Measurements from ENCODE around the gene EYS. TPM values are rescaled to one million over a fixed set of nuclear protein-coding genes. Genes with fewer than 3 reads are reported as not detected.
"Not testable (repeated sequence)": the region's sequence is repeated elsewhere in the genome, so short reads cannot be mapped to it uniquely, and the experiment has no call there.

The EYS gene
- total and polyA plus RNA-seq, 8 donors, result 0.03 to 0.25 (median 0.13) TPM

DNA sequence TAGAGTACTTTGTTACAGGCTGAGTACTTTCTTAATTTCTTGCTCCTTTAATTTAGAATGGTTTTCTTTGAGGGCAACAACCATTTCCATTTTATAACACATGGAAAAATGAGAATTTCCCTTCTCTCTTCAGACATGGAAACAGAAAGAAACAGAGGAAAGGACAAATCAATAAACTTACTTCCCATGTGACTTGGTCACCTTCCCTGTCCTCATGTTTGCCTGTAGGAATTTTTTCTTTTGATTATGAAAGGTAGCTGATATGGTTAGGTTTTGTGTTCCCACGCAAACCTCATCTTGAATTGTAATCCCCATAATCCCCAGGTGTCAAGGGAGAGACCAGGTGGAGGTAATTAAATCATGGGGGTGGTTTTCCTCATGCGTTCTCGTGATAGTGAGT, 1901.7 kb downstream of the EYS start:
- FAIRE-seq, result no peak
- Histone ChIP-seq H3K27ac (peak overlapping the region; percentile 67 to 83 (median 74)), H3K9me3 (no peaks in the 10 kb centered on the region), H3K36me3 (no peaks in the 10 kb centered on the region), H3K4me3 (no peak overlapping the region), H3K4me1 (peaks cover 17 to 34% (median 31%) of the 10 kb centered on the region in 3 donors), H3K27me3 (no peaks in the 10 kb centered on the region)
- DNase-seq, result no peak
- ATAC-seq, result peak; percentile 8 to 65 (median 50)
- WGBS, 2 donors, result 35 to 48% methylated on average over 3 of the region's 3 CpGs
- intact Hi-C loops (cut with DNase I), result no loop called here
- TF ChIP-seq CTCF (IDR thresholded peaks at IDR 0.05), result no peak

GRCh38 chr6:63804381-63804956, 1902.6 kb downstream of the EYS start:
- no peaks in the 10 kb centered on the region for H3K27me3 ChIP-seq
- FAIRE-seq (no peak), ATAC-seq (no peak), DNase-seq (no peak)
- H3K4me1 ChIP-seq, result peaks cover 17 to 34% (median 31%) of the 10 kb centered on the region in 3 donors
- H3K9me3 ChIP-seq, result no peaks in the 10 kb centered on the region
- H3K27ac ChIP-seq, result peak overlapping the region in 2 of 4 donors; percentile 11 to 79
- intact Hi-C loops (cut with DNase I), result no loop called here
- H3K36me3 ChIP-seq, result no peaks in the 10 kb centered on the region
- no peak overlapping the region for H3K4me3 ChIP-seq
- TF ChIP-seq CTCF (IDR thresholded peaks at IDR 0.05), result no peak

DNA sequence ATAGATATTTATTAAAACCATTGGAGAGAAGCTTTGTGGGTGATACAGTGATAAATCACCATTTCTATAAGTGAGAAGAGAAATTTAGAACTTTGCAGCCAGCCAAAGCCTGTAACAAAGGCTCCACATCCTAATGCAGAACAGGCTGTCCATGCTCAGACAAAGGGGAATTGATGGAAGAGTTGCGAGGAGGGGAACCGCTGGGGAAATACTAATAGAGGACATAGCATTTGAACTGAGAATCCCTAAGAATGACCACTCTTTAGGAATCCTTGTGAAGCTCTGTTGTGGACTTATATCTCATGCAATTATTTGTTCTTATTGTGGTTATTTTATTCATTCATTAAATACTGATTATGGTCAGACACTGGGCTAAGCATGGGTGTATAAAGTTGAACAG, 1903.7 kb downstream of the EYS start:
- intact Hi-C loops (cut with DNase I), result no loop called here

DNA sequence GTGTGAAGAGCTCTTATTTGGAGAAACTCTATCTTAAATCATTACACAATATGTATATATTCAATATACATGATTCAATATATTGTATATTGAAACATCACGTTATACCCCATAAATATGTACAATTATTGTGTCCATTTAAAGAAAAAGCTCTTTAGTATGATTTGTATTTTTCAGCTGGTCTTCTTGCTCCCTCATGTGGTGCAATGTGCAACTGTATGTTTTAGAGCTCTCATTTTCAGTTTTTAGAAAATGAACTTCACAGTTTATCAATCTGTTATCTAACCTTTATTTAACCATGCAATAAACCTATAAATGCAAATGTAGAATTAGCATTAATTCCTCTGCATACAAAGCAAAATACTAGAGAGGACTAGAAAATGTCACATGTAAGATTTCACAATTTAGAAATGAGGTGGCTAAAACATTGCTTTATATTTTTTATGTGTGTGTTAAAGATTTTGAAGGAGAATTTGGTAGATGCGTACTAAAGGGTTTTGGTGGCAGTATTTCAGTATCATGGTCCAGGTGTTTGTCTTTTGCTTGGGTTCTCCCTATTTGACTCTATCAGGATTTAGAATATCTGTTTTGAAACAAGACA, 1904.3 kb downstream of the EYS start:
- TF ChIP-seq CTCF (IDR thresholded peaks at IDR 0.05), result peak in 2 of 4 donors; percentile 25 to 35
- ATAC-seq (no peak), FAIRE-seq (no peak), DNase-seq (no peak)
- Histone ChIP-seq H3K27me3 (no peaks in the 10 kb centered on the region), H3K36me3 (no peaks in the 10 kb centered on the region), H3K4me3 (no peak overlapping the region), H3K27ac (no peak overlapping the region), H3K4me1 (peaks cover 17 to 31% (median 28%) of the 10 kb centered on the region in 3 donors), H3K9me3 (no peaks in the 10 kb centered on the region)
- intact Hi-C loops (cut with DNase I), result no loop called here
- WGBS, 2 donors, result 38 to 51% methylated on average over 2 of the region's 2 CpGs

More for the DNA sequence above, 1903.7 kb downstream of the EYS start:
- Histone ChIP-seq H3K4me1 (peaks cover 17 to 34% (median 31%) of the 10 kb centered on the region in 3 donors), H3K27ac (no peak overlapping the region), H3K36me3 (no peaks in the 10 kb centered on the region), H3K4me3 (no peak overlapping the region), H3K9me3 (no peaks in the 10 kb centered on the region), H3K27me3 (no peaks in the 10 kb centered on the region)
- WGBS, 2 donors, result 95 to 100% methylated on average over 2 of the region's 2 CpGs
- no peak for ATAC-seq
- no peak for DNase-seq
- FAIRE-seq, result no peak
- no peak for TF ChIP-seq CTCF (IDR thresholded peaks at IDR 0.05)

GRCh38 chr6:63800386-63800785, 1906.6 kb downstream of the EYS start:
- peak overlapping the region in 1 of 4 donors; percentile 3 for H3K27ac ChIP-seq
- H3K4me3 ChIP-seq; H3K4me1 ChIP-seq; intact Hi-C loops (cut with DNase I); FAIRE-seq; H3K9me3 ChIP-seq; H3K36me3 ChIP-seq; H3K27me3 ChIP-seq: not testable (repeated sequence)
- ATAC-seq, result peak in 1 of 4 donors; percentile 49
- 58 to 65% methylated on average over 7 of the region's 7 CpGs for WGBS, 2 donors
- peak in 1 of 6 donors; percentile 9 for DNase-seq
